RWPE2 (cell line): ENCODE data around the gene NEDD4L.

Experiments
- ATAC-seq: fragments of 200-7000 bp; cut with Tn5 transposase; 3 replicates; pipeline ENCODE4 v1.9.1; 2021; ENCODE audit warnings: low read depth
- DNase-seq: peaks from one replicate; pipeline ENCODE4 v3.0.0-alpha.2; 2020; ENCODE audit warnings: low spot score
- H3K27ac ChIP-seq: fragments of 450-650 bp; 2 replicates; pipeline ENCODE4 v1.5.1; 2017; ENCODE audit warnings: mild to moderate bottlenecking; ENCODE audit not compliant: poor library complexity, severe bottlenecking
- H3K27me3 ChIP-seq: fragments of 250-450 bp; sonication (Bioruptor Pico); 2 replicates; pipeline ENCODE4 v1.5.1; 2021; ENCODE audit warnings: mild to moderate bottlenecking, moderate library complexity; ENCODE audit not compliant: insufficient read depth, poor library complexity, severe bottlenecking
- H3K36me3 ChIP-seq: fragments of 250-450 bp; sonication (Bioruptor Pico); 2 replicates; pipeline ENCODE4 v1.5.1; 2020; ENCODE audit warnings: low read depth, mild to moderate bottlenecking, moderate library complexity
- H3K4me1 ChIP-seq: fragments of 250-450 bp; sonication (Bioruptor Pico); 2 replicates; pipeline ENCODE4 v1.5.1; 2021; ENCODE audit warnings: mild to moderate bottlenecking, moderate library complexity; ENCODE audit not compliant: insufficient read depth, poor library complexity, severe bottlenecking
- H3K4me3 ChIP-seq: fragments of 250-450 bp; sonication (Bioruptor Pico); 2 replicates; pipeline ENCODE4 v1.5.1; 2021; ENCODE audit warnings: mild to moderate bottlenecking, moderate library complexity; ENCODE audit not compliant: severe bottlenecking
- H3K9me3 ChIP-seq: fragments of 250-450 bp; sonication (Bioruptor Pico); 2 replicates; pipeline ENCODE4 v1.5.1; 2021; ENCODE audit warnings: mild to moderate bottlenecking, moderate library complexity; ENCODE audit not compliant: severe bottlenecking
- TF ChIP-seq, protein P1 (sequence below): fragments of 450-650 bp; IDR thresholded peaks from one replicate; pipeline ENCODE4 v1.5.1; 2017; ENCODE audit warnings: mild to moderate bottlenecking, moderate library complexity; ENCODE audit not compliant: poor library complexity, severe bottlenecking

NEDD4L gene

DNA sequence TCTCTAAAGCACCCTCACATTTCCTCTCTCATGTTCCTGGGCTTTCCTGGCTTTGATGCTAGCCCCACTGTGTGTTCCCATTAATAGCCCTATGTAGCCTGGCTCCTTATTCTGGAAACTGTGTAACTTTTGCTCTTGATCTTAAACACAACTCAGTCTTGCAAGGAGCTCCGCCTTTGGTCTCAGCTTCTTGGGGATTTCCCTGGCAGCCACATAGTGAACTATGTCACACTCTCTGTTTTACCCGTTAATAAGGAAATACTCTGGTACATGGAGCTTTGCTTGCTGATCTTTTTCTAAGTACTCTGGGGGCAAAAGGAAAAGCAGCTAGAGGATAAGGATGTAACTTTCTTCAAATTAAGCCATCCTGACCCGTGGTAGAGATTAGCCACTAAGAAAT, 259.3 kb downstream of the NEDD4L start:
- Histone ChIP-seq H3K9me3 (peaks cover 9% of the 10 kb centered on the region), H3K36me3 (peaks cover 15% of the 10 kb centered on the region; the same call in 1 of the 2 replicates), H3K27ac (no peak overlapping the region), H3K27me3 (no peaks in the 10 kb centered on the region), H3K4me3 (no peak overlapping the region), H3K4me1 (peaks cover 3% of the 10 kb centered on the region)
- ATAC-seq: no peak
- DNase-seq: no peak
- TF ChIP-seq, protein P1, sequence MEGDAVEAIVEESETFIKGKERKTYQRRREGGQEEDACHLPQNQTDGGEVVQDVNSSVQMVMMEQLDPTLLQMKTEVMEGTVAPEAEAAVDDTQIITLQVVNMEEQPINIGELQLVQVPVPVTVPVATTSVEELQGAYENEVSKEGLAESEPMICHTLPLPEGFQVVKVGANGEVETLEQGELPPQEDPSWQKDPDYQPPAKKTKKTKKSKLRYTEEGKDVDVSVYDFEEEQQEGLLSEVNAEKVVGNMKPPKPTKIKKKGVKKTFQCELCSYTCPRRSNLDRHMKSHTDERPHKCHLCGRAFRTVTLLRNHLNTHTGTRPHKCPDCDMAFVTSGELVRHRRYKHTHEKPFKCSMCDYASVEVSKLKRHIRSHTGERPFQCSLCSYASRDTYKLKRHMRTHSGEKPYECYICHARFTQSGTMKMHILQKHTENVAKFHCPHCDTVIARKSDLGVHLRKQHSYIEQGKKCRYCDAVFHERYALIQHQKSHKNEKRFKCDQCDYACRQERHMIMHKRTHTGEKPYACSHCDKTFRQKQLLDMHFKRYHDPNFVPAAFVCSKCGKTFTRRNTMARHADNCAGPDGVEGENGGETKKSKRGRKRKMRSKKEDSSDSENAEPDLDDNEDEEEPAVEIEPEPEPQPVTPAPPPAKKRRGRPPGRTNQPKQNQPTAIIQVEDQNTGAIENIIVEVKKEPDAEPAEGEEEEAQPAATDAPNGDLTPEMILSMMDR: no peak

DNA sequence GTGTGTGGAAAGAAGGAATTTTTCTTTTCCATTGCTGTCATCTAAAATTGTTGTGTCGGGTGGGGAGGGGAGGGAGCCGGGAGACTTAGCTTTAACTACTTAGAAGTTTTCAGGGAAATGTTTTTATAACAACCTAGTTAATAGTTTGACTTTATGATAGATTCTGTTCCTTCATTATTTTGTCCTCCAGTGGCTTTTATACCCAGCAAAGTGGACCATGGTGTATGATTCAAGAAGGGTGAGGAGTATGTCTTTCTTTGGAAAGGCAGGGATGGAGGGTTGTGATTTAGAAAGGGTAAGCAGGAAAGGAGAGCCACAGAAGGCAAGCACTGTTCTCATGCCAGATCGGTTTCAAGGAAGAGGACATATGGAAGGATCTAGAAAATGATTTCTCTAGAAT, 261.8 kb downstream of the NEDD4L start:
- Histone ChIP-seq H3K4me1 (peaks cover 15% of the 10 kb centered on the region), H3K36me3 (peaks cover 8% of the 10 kb centered on the region; the same call in 1 of the 2 replicates)
- ATAC-seq: no peak

DNA sequence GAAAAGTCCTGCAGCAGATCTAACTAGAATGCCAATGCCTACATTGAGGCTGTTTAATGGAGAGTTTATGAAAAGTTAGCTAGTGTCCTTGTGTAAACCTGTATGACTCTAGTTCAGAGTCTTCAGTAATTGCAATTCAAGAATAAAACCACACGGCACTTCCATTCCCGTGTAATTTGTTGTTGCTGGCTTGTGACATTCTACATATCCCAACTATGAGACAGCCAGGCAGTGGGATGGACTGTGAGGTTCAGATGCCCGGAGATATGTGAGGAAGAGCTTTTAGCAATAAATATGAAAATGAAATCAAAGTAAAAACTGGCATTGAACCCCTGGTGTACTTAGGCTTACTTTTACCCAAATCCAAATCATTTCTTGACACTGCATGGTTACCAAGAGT, 263.4 kb downstream of the NEDD4L start:
- TF ChIP-seq, protein P1: no peak
- DNase-seq (no peak), ATAC-seq (no peak)
- Histone ChIP-seq H3K27ac (peak overlapping the region; percentile 89), H3K36me3 (peaks cover 8% of the 10 kb centered on the region; the same call in 1 of the 2 replicates), H3K27me3 (no peaks in the 10 kb centered on the region), H3K4me1 (peaks cover 23% of the 10 kb centered on the region), H3K4me3 (no peak overlapping the region), H3K9me3 (peaks cover 9% of the 10 kb centered on the region)

More for the DNA sequence above, 261.8 kb downstream of the NEDD4L start:
- Histone ChIP-seq H3K9me3 (peaks cover 9% of the 10 kb centered on the region), H3K27me3 (no peaks in the 10 kb centered on the region), H3K4me3 (no peak overlapping the region), H3K27ac (peak overlapping the region; percentile 89)
- TF ChIP-seq, protein P1: no peak
- no peak for DNase-seq

DNA sequence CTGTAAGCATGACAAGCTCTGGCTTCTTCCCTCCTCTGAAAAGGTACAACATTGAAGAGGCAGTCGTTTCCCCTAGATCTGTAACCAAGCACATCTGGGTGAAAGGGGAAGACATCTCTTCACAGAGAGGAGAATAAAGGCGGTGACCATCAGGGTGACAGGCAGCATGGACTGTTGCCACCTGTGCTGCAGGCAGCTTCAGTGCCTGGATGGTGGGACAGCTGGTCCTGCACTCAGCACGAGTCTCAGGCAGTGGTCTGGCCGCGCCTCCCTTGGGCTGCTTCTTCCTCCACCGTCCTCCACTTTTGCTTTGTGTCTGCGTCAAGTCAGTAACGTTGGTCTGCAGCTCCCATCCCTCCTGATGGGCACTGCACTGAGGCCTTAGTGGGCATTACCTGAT, 264.4 kb downstream of the NEDD4L start:
- DNase-seq (no peak), ATAC-seq (no peak)
- Histone ChIP-seq H3K4me1 (peaks cover 27% of the 10 kb centered on the region), H3K4me3 (no peak overlapping the region), H3K27ac (peak overlapping the region; percentile 89), H3K9me3 (peaks cover 9% of the 10 kb centered on the region), H3K36me3 (peaks cover 8% of the 10 kb centered on the region; the same call in 1 of the 2 replicates), H3K27me3 (no peaks in the 10 kb centered on the region)
- TF ChIP-seq, protein P1: no peak

DNA sequence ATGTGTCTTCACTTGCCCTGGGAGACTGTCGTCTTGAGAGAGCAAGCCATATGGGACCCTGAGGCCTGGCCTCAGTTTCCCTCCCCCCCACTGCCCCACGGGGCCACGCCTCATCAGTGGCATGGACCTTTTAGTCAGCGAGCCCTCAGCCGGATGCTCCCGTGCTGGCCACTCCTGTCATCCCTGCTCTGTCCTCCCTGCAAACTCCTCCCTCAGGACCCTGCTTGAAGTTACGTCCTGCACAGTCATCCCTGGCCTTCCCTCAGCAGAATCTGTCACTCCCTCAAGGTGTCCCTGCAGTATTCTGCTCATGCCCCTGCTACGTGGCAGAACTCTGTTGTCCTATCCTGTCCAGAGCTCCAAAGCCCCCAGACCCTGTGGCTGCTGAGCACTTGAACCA, 265.1 kb downstream of the NEDD4L start:
- DNase-seq: no peak
- Histone ChIP-seq H3K27me3 (no peaks in the 10 kb centered on the region), H3K9me3 (peaks cover 9% of the 10 kb centered on the region), H3K27ac (peak overlapping the region; percentile 89), H3K4me3 (no peak overlapping the region), H3K36me3 (peaks cover 8% of the 10 kb centered on the region; the same call in 1 of the 2 replicates), H3K4me1 (peaks cover 34% of the 10 kb centered on the region)
- no peak for ATAC-seq
- TF ChIP-seq, protein P1: no peak
